SK-N-SH (cell line): Measurements from ENCODE around the gene FGGY. TPM values are rescaled to one million over a fixed set of nuclear protein-coding genes. Genes with fewer than 3 reads are reported as not detected.

Source experiments
- CTCF ChIA-PET: fragments of 300-600, 350-600 bp; formaldehyde crosslinking; extraction: SDS; loops from one replicate; lab custom pipeline; 2021; lab: Yijun Ruan, JAX
- POLR2A ChIA-PET: fragments of 350-600 bp; sonication (Branson Sonifier 250); formaldehyde crosslinking; extraction: SDS; loops from one replicate; lab custom pipeline; 2020; ENCODE audit warnings: antibody characterized with exemption, inconsistent platforms; lab: Yijun Ruan, JAX
- DNase-seq: peaks from one replicate; pipeline ENCODE4 v3.0.0; 2012
- H2AFZ ChIP-seq: fragments of 200-600 bp; sonication (generic); 2 replicates; pipeline ENCODE4 v1.8.1; 2016; ENCODE audit warnings: antibody characterized with exemption, mild to moderate bottlenecking, low read depth
- H3F3A ChIP-seq: fragments of 200-600 bp; sonication (generic); replicated peaks from 2 replicates; pipeline ENCODE3; 2016; ENCODE audit warnings: antibody characterized with exemption, mild to moderate bottlenecking; ENCODE audit not compliant: insufficient read depth
- H3K27ac ChIP-seq, 2 experiments: fragments of 200-500 bp in 1 of 2; fragments of 200-600 bp in 1 of 2; sonication (Bioruptor generic) in 1 of 2; sonication (generic), shearing (Covaris generic) in 1 of 2; 2 replicates each; pipeline versions ENCODE4 v1.5.1 to v1.6.1; 2014 to 2016; ENCODE audit warnings: low read depth in 2 of 2, inconsistent platforms in 1 of 2, low read length in 1 of 2, mild to moderate bottlenecking in 1 of 2, mixed read lengths in 1 of 2
- H3K27me3 ChIP-seq: fragments of 200-600 bp; sonication (generic), shearing (Covaris generic); 2 replicates; pipeline ENCODE4 v1.6.1; 2016; ENCODE audit warnings: mixed run types; ENCODE audit not compliant: insufficient read depth
- H3K36me3 ChIP-seq, 2 experiments: fragments of 200-500 bp in 1 of 2; fragments of 200-600 bp in 1 of 2; sonication (Bioruptor generic) in 1 of 2; sonication (generic) in 1 of 2; replicated peaks in 1 of 2; 2 replicates each; pipeline versions ENCODE3 to v1.5.1; 2014 to 2016; ENCODE audit warnings: low read length in 1 of 2, mild to moderate bottlenecking in 1 of 2; ENCODE audit not compliant: insufficient read depth in 2 of 2, control insufficient read depth in 1 of 2
- H3K4me1 ChIP-seq, 2 experiments: fragments of 200-500 bp in 1 of 2; fragments of 200-600 bp in 1 of 2; sonication (Bioruptor generic) in 1 of 2; sonication (generic), shearing (Covaris generic) in 1 of 2; 2 replicates each; pipeline versions ENCODE4 v1.5.1 to v1.6.1; 2014 to 2016; ENCODE audit warnings: low read depth in 1 of 2, low read length in 1 of 2, mixed run types in 1 of 2; ENCODE audit not compliant: insufficient read depth in 2 of 2, control insufficient read depth in 1 of 2
- H3K4me2 ChIP-seq: fragments of 200-600 bp; sonication (generic), shearing (Covaris generic); 2 replicates; pipeline ENCODE4 v1.6.1; 2017; ENCODE audit warnings: mixed run types
- H3K4me3 ChIP-seq, 2 experiments: fragments of 200-500 bp in 1 of 2; fragments of 200-600 bp in 1 of 2; sonication (Bioruptor generic) in 1 of 2; sonication (generic), shearing (Covaris generic) in 1 of 2; 2 replicates each; pipeline versions ENCODE4 v1.5.1 to v1.8.1; 2014 to 2016; ENCODE audit warnings: low read depth in 2 of 2, inconsistent platforms in 1 of 2, low read length in 1 of 2, mild to moderate bottlenecking in 1 of 2, mixed read lengths in 1 of 2, moderate library complexity in 1 of 2
- H3K79me2 ChIP-seq: fragments of 200-600 bp; sonication (generic); 2 replicates; pipeline ENCODE4 v1.8.1; 2017; ENCODE audit warnings: mild to moderate bottlenecking; ENCODE audit not compliant: insufficient read depth
- H3K9ac ChIP-seq: fragments of 200-600 bp; sonication (generic); 2 replicates; pipeline ENCODE4 v1.6.1; 2017; ENCODE audit warnings: mixed run types
- H3K9me2 ChIP-seq: fragments of 200-600 bp; sonication (generic); 2 replicates; pipeline ENCODE4 v1.6.1; 2017; ENCODE audit warnings: mixed run types
- H3K9me3 ChIP-seq: fragments of 200-600 bp; sonication (generic); 2 replicates; pipeline ENCODE4 v1.6.1; 2017; ENCODE audit warnings: mixed run types, mild to moderate bottlenecking, moderate library complexity
- H4K20me1 ChIP-seq: fragments of 200-600 bp; sonication (generic); 2 replicates; pipeline ENCODE4 v1.6.1; 2017; ENCODE audit warnings: mild to moderate bottlenecking, mixed run types; ENCODE audit not compliant: insufficient read depth
- CHD2 ChIP-seq: fragments of 150-350 bp; IDR thresholded peaks from 2 replicates; pipeline ENCODE4 v1.6.1; 2018; ENCODE audit warnings: low read length; ENCODE audit not compliant: partially characterized antibody
- EP300 ChIP-seq, 2 experiments: IDR thresholded peaks; 2 replicates each; pipeline versions ENCODE4 v1.4.0 to v1.6.1; 2012; ENCODE audit warnings: borderline replicate concordance in 1 of 2, low read depth in 1 of 2, low read length in 1 of 2
- FOSL2 ChIP-seq: IDR thresholded peaks from 2 replicates; pipeline ENCODE4 v1.4.0; 2012; ENCODE audit warnings: low read depth, mild to moderate bottlenecking, moderate library complexity, borderline replicate concordance
- MEF2A ChIP-seq: IDR thresholded peaks from 2 replicates; pipeline ENCODE4 v1.4.0; 2012; ENCODE audit warnings: low read depth, borderline replicate concordance
- MXI1 ChIP-seq: IDR thresholded peaks from 2 replicates; pipeline ENCODE4 v1.6.1; 2012; ENCODE audit warnings: mild to moderate bottlenecking, low read depth, low read length, improper control_type of control experiment
- POLR2AphosphoS5 ChIP-seq: IDR thresholded peaks from 2 replicates; pipeline ENCODE4 v1.6.1; 2012; ENCODE audit warnings: low read depth, low read length
- RAD21 ChIP-seq: IDR thresholded peaks from 2 replicates; pipeline ENCODE4 v1.6.1; 2012; ENCODE audit warnings: mild to moderate bottlenecking, low read length
- RFX5 ChIP-seq: IDR thresholded peaks from 2 replicates; pipeline ENCODE4 v1.6.1; 2012; ENCODE audit warnings: mild to moderate bottlenecking, improper control_type of control experiment, low read length
- SIN3A ChIP-seq: IDR thresholded peaks from 2 replicates; pipeline ENCODE4 v1.6.1; 2012; ENCODE audit warnings: low read depth, mild to moderate bottlenecking, low read length, moderate library complexity, borderline replicate concordance
- YY1 ChIP-seq: IDR thresholded peaks from 2 replicates; pipeline ENCODE4 v1.4.0; 2012; ENCODE audit warnings: low read depth, mild to moderate bottlenecking
- WGBS: methylation state at CpG from one replicate; pipeline ENCODE4 v1.1.6; 2017; ENCODE audit warnings: low lambda C conversion rate; 5-methylcytosine and 5-hydroxymethylcytosine counted together
- polyA plus RNA-seq, 3 experiments: library from polyadenylated mRNA; depleted of rRNA; stranded (reverse); fragments of >200 nt; gene quantifications; 2 replicates each; pipeline ENCODE4 v1.2.3, GENCODE V29; 2012
- TF ChIP-seq, protein P1 (sequence below): IDR thresholded peaks from 2 replicates; pipeline ENCODE4; 2012
- TF ChIP-seq, protein P2 (sequence below): IDR thresholded peaks from 2 replicates; pipeline ENCODE4 v1.4.0; 2012; ENCODE audit warnings: low read depth, borderline replicate concordance
- TF ChIP-seq, protein P3 (sequence below): fragments of 150-350 bp; IDR thresholded peaks from 2 replicates; pipeline ENCODE4 v1.6.1; 2017; ENCODE audit warnings: antibody characterized with exemption, low read length, low read depth, borderline replicate concordance
- TF ChIP-seq, protein P4 (sequence below): IDR thresholded peaks from 2 replicates; pipeline ENCODE4 v1.4.0; 2012; ENCODE audit warnings: low read depth, borderline replicate concordance
- TF ChIP-seq, protein P5 (sequence below): IDR thresholded peaks from 2 replicates; pipeline ENCODE4 v1.6.1; 2012; ENCODE audit warnings: mild to moderate bottlenecking, low read depth, low read length, moderate library complexity

Gene FGGY
- polyA plus RNA-seq, 1 of the 3 experiments (the other 2 are of a cell fraction): 10.3 TPM

DNA sequence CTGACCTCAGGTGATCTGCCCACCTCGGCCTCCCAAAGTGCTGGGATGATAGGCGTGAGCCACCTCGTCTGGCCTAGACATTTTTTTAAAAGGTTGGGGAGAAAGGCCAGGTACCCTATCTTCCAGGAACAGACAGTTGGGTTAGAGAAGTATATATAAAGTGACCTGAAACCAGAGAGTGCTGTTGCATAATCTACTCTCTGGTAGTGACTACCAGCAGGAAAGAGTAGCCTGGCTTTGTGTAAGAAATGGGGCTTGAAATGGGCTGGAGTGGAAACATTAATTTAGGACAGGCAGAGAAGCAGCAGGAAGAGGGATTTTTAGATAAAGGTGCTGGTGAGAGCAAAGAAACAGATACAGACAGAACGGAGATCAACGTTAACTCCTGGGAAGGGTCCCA, 392.1 kb downstream of the FGGY start:
- Histone ChIP-seq H3K27me3 (no peaks in the 10 kb centered on the region), H4K20me1 (no peaks in the 10 kb centered on the region), H3K27ac (no peak overlapping the region), H3K9me2 (no peaks in the 10 kb centered on the region), H3K4me1 (peaks cover 10 to 17% of the 10 kb centered on the region in 2 experiments; a peak in 2 of 4 replicates), H3K79me2 (no peaks in the 10 kb centered on the region), H3K9ac (no peak overlapping the region), H3K9me3 (no peaks in the 10 kb centered on the region), H3F3A (no peaks in the 10 kb centered on the region), H3K36me3 (no peaks in the 10 kb centered on the region), H3K4me3 (no peak overlapping the region), H2AFZ (no peak overlapping the region), H3K4me2 (no peak overlapping the region)
- CTCF ChIA-PET: interaction anchor here (7.4 kb wide), 1 partner anchor 10 kb away, joined by 38 read pairs; no protein-coding TSS in a partner anchor
- POLR2A ChIA-PET: no interaction called here
- WGBS: 97% methylated on average over 5 of the region's 5 CpGs
- no peak for TF ChIP-seq YY1
- TF ChIP-seq SIN3A: no peak
- TF ChIP-seq RAD21: no peak
- no peak for TF ChIP-seq CHD2
- TF ChIP-seq, protein P1, sequence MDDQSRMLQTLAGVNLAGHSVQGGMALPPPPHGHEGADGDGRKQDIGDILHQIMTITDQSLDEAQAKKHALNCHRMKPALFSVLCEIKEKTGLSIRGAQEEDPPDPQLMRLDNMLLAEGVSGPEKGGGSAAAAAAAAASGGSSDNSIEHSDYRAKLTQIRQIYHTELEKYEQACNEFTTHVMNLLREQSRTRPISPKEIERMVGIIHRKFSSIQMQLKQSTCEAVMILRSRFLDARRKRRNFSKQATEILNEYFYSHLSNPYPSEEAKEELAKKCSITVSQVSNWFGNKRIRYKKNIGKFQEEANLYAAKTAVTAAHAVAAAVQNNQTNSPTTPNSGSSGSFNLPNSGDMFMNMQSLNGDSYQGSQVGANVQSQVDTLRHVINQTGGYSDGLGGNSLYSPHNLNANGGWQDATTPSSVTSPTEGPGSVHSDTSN: no peak
- TF ChIP-seq EP300 (IDR thresholded peaks at IDR 0.05; ENCODE audit: borderline replicate concordance in 1 of 2, low read depth in 1 of 2, low read length in 1 of 2): no peak
- TF ChIP-seq MXI1: no peak
- TF ChIP-seq, protein P2, sequence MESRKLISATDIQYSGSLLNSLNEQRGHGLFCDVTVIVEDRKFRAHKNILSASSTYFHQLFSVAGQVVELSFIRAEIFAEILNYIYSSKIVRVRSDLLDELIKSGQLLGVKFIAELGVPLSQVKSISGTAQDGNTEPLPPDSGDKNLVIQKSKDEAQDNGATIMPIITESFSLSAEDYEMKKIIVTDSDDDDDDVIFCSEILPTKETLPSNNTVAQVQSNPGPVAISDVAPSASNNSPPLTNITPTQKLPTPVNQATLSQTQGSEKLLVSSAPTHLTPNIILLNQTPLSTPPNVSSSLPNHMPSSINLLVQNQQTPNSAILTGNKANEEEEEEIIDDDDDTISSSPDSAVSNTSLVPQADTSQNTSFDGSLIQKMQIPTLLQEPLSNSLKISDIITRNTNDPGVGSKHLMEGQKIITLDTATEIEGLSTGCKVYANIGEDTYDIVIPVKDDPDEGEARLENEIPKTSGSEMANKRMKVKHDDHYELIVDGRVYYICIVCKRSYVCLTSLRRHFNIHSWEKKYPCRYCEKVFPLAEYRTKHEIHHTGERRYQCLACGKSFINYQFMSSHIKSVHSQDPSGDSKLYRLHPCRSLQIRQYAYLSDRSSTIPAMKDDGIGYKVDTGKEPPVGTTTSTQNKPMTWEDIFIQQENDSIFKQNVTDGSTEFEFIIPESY: no peak
- TF ChIP-seq, protein P3, sequence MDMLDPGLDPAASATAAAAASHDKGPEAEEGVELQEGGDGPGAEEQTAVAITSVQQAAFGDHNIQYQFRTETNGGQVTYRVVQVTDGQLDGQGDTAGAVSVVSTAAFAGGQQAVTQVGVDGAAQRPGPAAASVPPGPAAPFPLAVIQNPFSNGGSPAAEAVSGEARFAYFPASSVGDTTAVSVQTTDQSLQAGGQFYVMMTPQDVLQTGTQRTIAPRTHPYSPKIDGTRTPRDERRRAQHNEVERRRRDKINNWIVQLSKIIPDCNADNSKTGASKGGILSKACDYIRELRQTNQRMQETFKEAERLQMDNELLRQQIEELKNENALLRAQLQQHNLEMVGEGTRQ: no peak
- no peak for TF ChIP-seq MEF2A
- no peak for TF ChIP-seq POLR2AphosphoS5
- no peak for TF ChIP-seq FOSL2
- TF ChIP-seq, protein P4, sequence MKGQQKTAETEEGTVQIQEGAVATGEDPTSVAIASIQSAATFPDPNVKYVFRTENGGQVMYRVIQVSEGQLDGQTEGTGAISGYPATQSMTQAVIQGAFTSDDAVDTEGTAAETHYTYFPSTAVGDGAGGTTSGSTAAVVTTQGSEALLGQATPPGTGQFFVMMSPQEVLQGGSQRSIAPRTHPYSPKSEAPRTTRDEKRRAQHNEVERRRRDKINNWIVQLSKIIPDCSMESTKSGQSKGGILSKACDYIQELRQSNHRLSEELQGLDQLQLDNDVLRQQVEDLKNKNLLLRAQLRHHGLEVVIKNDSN: no peak
- TF ChIP-seq, protein P5, sequence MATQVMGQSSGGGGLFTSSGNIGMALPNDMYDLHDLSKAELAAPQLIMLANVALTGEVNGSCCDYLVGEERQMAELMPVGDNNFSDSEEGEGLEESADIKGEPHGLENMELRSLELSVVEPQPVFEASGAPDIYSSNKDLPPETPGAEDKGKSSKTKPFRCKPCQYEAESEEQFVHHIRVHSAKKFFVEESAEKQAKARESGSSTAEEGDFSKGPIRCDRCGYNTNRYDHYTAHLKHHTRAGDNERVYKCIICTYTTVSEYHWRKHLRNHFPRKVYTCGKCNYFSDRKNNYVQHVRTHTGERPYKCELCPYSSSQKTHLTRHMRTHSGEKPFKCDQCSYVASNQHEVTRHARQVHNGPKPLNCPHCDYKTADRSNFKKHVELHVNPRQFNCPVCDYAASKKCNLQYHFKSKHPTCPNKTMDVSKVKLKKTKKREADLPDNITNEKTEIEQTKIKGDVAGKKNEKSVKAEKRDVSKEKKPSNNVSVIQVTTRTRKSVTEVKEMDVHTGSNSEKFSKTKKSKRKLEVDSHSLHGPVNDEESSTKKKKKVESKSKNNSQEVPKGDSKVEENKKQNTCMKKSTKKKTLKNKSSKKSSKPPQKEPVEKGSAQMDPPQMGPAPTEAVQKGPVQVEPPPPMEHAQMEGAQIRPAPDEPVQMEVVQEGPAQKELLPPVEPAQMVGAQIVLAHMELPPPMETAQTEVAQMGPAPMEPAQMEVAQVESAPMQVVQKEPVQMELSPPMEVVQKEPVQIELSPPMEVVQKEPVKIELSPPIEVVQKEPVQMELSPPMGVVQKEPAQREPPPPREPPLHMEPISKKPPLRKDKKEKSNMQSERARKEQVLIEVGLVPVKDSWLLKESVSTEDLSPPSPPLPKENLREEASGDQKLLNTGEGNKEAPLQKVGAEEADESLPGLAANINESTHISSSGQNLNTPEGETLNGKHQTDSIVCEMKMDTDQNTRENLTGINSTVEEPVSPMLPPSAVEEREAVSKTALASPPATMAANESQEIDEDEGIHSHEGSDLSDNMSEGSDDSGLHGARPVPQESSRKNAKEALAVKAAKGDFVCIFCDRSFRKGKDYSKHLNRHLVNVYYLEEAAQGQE: no peak
- no peak for TF ChIP-seq RFX5
- no peak for DNase-seq
